Neural crest cell (in vitro differentiated cells): Measurements from ENCODE around the gene HOXD13. TPM values are rescaled to one million over a fixed set of nuclear protein-coding genes. Genes with fewer than 3 reads are reported as not detected.

Experiments
- DNase-seq: peaks from one replicate; pipeline ENCODE4 v3.0.0; 2021; ENCODE audit warnings: low read depth, mixed read lengths, low spot score
- H3K27ac Mint-ChIP-seq: one replicate; pipeline ENCODE4 v1.8.0; 2021; ENCODE audit warnings: mild to moderate bottlenecking, mixed read lengths; ENCODE audit not compliant: unreplicated experiment
- H3K27me3 Mint-ChIP-seq: 2 replicates; pipeline ENCODE4 v1.8.0; 2021; ENCODE audit warnings: low read depth, mild to moderate bottlenecking, mixed read lengths
- H3K36me3 Mint-ChIP-seq: 2 replicates; pipeline ENCODE4 v1.8.0; 2021; ENCODE audit warnings: low read depth, mild to moderate bottlenecking, mixed read lengths
- H3K4me1 Mint-ChIP-seq: 2 replicates; pipeline ENCODE4 v1.8.0; 2021; ENCODE audit warnings: mixed read lengths
- H3K4me3 Mint-ChIP-seq: one replicate; pipeline ENCODE4 v1.8.0; 2021; ENCODE audit warnings: mild to moderate bottlenecking, mixed read lengths
- H3K9me3 Mint-ChIP-seq: 2 replicates; pipeline ENCODE4 v1.8.0; 2021; ENCODE audit warnings: mixed read lengths
- total RNA-seq: library from RNA; stranded (reverse); gene quantifications from 2 replicates; pipeline ENCODE4 v1.2.1, GENCODE V29; 2021
- TF ChIP-seq, protein P1 (sequence below): fragments of 200-600 bp; sonication (generic); conservative IDR thresholded peaks from 2 replicates; pipeline ENCODE4 v1.5.0; 2021; ENCODE audit warnings: antibody characterized with exemption, mild to moderate bottlenecking

The HOXD13 gene
- total RNA-seq, 1 donor from 2014 or later = not detected

DNA sequence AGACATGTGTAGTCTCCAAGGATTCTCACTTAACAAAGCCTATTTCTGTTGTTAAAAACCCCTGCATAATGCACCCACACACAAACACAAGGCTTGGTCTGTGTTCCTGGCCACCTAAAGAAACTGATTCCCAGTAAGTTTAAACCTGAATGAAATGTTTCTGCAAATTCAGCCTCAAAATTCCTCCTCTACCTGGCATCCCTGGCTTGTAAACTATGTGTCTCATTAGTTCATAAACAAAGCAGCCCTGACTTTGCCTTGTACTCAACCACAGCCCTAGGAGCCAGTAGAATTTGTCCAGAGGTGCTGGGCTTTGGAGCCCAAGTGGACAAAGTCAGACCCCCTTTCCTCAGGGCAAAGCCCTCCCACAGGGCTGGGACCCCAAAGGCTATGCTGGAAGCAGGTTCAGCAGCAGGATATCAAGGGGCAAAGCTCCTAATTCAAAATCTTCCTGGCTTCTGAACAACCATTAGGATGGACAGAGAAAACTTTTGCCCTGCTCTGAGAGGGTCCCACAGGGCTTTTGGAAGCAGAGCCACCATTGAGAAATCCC, 2.6 kb upstream of the HOXD13 start:
- peaks cover 16% of the 10 kb centered on the region for H3K4me1 Mint-ChIP-seq
- H3K4me3 Mint-ChIP-seq = no peak overlapping the region
- TF ChIP-seq, protein P1, sequence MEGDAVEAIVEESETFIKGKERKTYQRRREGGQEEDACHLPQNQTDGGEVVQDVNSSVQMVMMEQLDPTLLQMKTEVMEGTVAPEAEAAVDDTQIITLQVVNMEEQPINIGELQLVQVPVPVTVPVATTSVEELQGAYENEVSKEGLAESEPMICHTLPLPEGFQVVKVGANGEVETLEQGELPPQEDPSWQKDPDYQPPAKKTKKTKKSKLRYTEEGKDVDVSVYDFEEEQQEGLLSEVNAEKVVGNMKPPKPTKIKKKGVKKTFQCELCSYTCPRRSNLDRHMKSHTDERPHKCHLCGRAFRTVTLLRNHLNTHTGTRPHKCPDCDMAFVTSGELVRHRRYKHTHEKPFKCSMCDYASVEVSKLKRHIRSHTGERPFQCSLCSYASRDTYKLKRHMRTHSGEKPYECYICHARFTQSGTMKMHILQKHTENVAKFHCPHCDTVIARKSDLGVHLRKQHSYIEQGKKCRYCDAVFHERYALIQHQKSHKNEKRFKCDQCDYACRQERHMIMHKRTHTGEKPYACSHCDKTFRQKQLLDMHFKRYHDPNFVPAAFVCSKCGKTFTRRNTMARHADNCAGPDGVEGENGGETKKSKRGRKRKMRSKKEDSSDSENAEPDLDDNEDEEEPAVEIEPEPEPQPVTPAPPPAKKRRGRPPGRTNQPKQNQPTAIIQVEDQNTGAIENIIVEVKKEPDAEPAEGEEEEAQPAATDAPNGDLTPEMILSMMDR = no peak
- no peak overlapping the region for H3K27ac Mint-ChIP-seq
- no peaks in the 10 kb centered on the region for H3K9me3 Mint-ChIP-seq
- H3K36me3 Mint-ChIP-seq = peaks cover 2% of the 10 kb centered on the region
- DNase-seq = no peak
- H3K27me3 Mint-ChIP-seq = peaks cover 96% of the 10 kb centered on the region

DNA sequence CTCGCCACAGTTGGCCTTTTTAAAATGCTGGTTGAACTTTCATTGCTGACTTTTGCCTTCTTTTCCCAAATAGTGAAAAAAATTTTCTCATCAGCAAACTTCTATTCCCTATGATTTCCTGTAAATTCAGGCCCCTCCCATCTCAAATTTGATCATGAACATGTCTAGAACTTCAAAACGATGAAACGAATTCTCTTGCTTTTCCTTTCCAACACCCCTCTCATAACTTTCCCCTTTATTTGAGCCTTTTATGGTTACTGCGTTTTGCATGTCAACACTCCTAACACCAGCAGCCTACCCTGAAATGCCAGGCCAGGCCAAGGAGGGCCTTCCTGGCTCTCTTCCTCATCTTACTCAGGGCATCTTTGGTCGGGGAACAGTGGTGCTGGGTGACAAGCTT, 1.7 kb upstream of the HOXD13 start:
- Mint-ChIP-seq H3K4me3 (no peak overlapping the region), H3K36me3 (peaks cover 2% of the 10 kb centered on the region), H3K4me1 (peaks cover 16% of the 10 kb centered on the region), H3K9me3 (no peaks in the 10 kb centered on the region), H3K27me3 (peaks cover 96% of the 10 kb centered on the region), H3K27ac (no peak overlapping the region)
- TF ChIP-seq, protein P1 = no peak
- DNase-seq = no peak

DNA sequence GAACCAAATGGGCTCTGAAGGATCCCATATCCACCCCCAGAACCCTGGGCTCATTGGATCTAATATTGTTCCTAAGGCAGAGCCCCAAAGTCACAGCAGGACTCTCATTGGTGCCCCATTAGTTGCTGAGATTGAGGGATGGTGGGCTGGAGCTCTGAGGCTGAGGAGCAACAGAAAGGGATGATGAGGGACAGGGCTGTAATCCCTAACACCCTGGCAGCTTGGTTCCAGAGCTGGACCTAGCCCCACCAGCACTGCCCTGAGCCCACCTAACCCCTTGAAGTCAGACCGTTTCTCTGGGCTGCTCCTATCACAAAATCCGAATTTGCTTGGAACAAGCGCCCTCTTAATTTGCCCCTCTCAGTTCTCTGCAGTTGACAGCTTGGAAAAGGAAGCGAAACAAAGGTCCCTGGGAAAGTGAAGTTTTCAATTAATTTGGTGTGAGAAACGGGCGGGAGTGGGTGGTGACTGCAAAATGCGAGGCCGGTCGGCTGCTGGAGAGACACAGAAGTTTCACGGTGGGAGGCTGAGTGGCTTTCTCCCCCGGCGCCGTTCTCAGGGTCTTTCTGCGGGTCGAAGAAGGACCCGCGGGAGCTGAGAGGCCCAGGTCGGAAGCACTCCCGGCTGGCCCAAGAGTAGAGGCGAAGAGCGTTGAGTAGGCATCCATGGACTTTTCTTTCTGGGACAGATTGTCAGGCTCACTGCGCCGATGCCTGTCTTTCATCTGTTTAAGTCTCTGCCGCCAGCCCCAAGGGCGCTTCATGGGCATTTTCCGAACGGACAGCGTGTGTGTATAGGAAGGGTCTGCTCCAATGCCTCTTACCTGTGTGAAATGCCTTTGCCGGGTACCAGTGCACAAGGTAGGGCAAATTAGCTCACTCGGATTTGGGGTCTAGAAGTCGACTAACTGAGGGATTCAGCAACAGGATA, 927 bp upstream of the HOXD13 start:
- no peaks in the 10 kb centered on the region for H3K9me3 Mint-ChIP-seq
- DNase-seq = no peak
- H3K36me3 Mint-ChIP-seq = peaks cover 2% of the 10 kb centered on the region
- TF ChIP-seq, protein P1 = no peak
- H3K4me1 Mint-ChIP-seq = peaks cover 18% of the 10 kb centered on the region
- H3K27ac Mint-ChIP-seq = no peak overlapping the region
- peak overlapping the region; percentile 79 for H3K4me3 Mint-ChIP-seq
- H3K27me3 Mint-ChIP-seq = peaks cover 96% of the 10 kb centered on the region

DNA sequence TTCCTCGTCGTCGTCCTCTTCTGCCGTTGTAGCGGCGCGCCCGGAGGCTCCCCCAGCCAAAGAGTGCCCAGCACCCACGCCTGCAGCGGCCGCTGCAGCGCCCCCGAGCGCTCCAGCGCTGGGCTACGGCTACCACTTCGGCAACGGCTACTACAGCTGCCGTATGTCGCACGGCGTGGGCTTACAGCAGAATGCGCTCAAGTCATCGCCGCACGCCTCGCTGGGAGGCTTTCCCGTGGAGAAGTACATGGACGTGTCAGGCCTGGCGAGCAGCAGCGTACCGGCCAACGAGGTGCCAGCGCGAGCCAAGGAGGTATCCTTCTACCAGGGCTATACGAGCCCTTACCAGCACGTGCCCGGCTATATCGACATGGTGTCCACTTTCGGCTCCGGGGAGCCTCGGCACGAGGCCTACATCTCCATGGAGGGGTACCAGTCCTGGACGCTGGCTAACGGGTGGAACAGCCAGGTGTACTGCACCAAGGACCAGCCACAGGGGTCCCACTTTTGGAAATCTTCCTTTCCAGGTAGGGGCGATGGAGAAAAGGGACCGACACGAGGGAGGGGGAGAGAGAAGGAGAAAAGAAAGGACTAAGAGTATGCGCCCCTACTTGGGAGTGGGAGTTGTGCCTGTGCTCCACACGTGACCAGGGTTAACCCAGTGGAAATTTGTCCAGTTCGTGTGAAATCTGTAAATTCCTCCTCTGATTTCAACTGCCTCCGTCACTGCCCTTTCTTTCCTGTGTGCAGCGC, 800 bp downstream of the HOXD13 start:
- Mint-ChIP-seq H3K4me1 (peaks cover 26% of the 10 kb centered on the region), H3K27ac (no peak overlapping the region), H3K4me3 (peak overlapping the region; percentile 5), H3K9me3 (no peaks in the 10 kb centered on the region), H3K27me3 (peaks cover 96% of the 10 kb centered on the region), H3K36me3 (peaks cover 3% of the 10 kb centered on the region)
- DNase-seq = no peak
- TF ChIP-seq, protein P1 = peak; percentile 4

DNA sequence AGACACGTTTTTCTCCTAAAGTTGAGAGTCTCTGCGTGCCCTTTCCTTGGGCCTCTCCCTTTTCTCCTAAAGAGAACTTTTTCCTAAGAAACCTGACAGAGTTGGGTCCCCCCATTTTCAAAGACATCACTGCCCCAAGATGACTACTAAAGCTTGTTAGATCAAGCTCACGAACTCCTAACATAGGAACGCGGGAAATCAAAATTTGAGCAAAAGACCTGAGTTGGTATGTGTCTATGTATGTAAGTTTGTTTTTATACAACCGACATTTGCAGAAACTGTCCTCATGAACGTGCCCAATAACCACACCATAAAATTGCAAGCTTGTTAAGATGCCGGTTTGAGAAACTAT, 1.4 kb downstream of the HOXD13 start:
- H3K27me3 Mint-ChIP-seq = peaks cover 96% of the 10 kb centered on the region
- no peak overlapping the region for H3K27ac Mint-ChIP-seq
- TF ChIP-seq, protein P1 = no peak
- H3K9me3 Mint-ChIP-seq = no peaks in the 10 kb centered on the region
- no peak for DNase-seq
- H3K4me1 Mint-ChIP-seq = peaks cover 25% of the 10 kb centered on the region
- peaks cover 3% of the 10 kb centered on the region for H3K36me3 Mint-ChIP-seq
- H3K4me3 Mint-ChIP-seq = peak overlapping the region; percentile 5
